Erythroblast (primary cell): ENCODE data around the gene ERO1A.
"Not testable (repeated sequence)": the region's sequence is repeated elsewhere in the genome, so short reads cannot be mapped to it uniquely, and the experiment has no call there.

ENCODE experiments used
- DNase-seq, 2 experiments: peaks; one replicate each; lab custom pipeline; 2025; lab: John Stamatoyannopoulos, UW
- GATA1 ChIP-seq: IDR thresholded peaks from 2 replicates; pipeline ENCODE4 v1.6.1; 2011; ENCODE audit warnings: low read depth, mild to moderate bottlenecking, control low read depth, low read length, moderate library complexity
- POLR2A ChIP-seq: IDR thresholded peaks from 2 replicates; pipeline ENCODE4 v1.6.1; 2011; ENCODE audit warnings: mild to moderate bottlenecking, low read length

The ERO1A gene, protein sequence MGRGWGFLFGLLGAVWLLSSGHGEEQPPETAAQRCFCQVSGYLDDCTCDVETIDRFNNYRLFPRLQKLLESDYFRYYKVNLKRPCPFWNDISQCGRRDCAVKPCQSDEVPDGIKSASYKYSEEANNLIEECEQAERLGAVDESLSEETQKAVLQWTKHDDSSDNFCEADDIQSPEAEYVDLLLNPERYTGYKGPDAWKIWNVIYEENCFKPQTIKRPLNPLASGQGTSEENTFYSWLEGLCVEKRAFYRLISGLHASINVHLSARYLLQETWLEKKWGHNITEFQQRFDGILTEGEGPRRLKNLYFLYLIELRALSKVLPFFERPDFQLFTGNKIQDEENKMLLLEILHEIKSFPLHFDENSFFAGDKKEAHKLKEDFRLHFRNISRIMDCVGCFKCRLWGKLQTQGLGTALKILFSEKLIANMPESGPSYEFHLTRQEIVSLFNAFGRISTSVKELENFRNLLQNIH

DNA sequence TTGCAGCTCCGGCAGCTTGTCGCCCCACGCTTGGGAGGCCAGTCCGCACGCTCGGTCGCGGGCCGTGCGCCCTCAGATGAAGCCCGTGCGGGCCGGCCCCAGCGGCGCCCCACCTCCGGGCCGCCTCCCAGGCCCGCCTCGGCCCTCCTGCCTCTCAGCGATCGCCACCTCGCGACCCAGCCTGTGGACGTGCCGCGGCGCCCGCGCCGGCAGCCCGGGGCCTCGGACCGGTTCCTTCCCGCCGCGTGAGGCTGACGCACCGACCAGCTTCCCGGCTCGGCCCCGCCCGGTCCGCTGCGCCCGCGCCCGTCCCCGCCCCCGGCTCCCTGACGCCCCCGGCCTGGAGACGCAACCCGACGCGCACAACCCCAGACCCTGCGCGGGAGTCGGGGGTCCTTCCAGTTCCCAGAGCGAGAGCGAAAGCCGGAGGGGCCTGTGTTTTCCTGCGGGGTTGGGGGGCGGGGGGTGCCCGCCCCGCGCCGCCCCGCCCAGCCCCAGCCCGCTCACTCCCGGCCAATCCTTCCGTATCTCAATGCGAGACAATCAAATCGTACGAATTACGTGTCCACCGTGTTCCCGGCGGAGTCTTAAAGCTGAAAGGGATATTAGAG lies at the start of gene ERO1A:
TSS of gene ERO1A (minus strand) at position 78 of the 611 bp plus-strand sequence. CDS start at position 1, 77 bp downstream.
- DNase-seq, result peak; percentile 73 to 81
- TF ChIP-seq GATA1 (no peak), POLR2A (peak; percentile 31)

DNA sequence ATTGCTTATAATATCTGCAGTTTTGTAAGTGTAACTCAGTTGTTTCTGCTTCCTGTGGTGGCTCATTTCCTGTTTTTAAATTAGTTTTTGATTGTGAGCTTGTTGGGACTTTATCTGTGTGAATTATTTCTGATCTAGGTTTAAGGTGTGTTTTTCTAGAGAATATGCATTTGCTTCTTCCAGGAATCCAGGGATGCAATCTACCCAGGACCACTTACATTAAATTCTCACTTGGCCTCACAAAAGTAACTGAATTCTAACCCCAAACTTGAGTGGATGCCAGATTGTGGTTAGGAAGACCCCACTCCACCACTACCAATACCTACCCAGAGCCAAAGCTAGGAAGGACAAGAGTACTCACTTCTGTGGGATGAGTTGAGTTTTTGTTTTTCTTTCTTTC lies 46.5 kb upstream of the ERO1A start:
- no peak for DNase-seq
- TF ChIP-seq POLR2A, result no peak
- no peak for TF ChIP-seq GATA1

DNA sequence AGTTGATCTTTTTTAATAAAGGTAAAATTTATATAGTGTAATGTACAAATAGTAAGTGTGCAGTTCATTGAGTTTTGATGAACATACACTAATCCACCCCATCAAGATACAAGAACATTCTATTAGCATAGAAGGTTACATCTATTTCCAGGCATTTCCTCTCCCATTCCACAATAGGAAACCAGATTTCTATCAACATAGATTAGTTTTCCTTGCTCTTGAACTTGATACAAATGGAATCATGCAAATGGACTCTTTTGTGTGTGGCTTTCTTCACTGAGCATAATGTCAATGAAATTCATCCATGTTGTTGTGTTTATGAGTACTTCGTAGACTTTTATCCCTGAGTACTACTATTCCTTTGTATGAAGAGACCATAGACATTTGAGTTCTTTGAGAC lies 45.4 kb upstream of the ERO1A start:
- TF ChIP-seq POLR2A (no peak), GATA1 (no peak)
- DNase-seq, result no peak

DNA sequence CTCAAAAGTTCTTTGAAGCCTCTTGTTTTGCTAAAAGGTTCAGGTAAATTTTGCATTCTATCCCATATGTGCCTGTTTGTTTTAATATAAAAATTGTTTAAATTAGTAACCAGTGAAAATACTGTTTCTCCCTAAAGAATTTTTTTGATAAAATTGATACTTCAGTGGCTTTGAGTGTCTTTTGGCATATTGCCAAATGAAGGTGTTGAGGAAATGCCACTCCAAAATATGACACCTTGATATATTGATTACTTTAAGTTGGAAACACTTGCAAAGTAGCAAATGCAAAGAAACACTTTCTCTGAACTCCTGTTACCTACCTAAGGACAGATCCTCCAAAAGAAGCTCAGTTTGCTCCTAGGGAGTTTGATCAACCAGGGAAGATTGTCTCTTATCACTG lies 43.1 kb upstream of the ERO1A start:
- TF ChIP-seq POLR2A (no peak), GATA1 (no peak)
- DNase-seq, result peak; percentile 37 to 41

DNA sequence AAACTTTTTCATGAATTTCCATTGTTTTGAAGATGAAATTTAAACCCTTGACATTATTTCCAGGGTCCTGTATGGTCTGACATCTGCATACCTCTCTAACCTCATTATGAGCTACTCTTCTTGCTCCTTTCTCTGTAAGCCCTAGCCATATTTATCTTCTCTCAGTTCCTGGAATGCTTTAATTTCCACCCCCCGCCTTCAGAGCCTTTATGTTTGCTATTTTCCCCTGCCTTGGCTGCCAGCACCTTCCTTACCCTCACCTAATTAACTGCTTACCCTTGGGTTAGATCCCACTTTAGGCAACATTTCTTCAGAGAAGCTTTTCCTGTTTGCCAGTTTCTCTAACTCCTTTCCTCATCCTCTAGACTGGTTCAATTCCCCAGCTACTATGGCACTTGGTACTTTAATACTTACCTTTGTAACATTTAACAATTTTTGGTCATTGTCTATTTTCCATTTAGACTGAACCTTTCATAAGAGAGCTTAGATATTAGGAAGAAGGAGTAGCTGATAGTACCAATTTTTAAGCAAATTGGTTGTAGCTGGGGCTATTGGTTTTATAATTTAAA lies 40.6 kb upstream of the ERO1A start:
- DNase-seq, result peak in 1 of 2 experiments; percentile 24
- TF ChIP-seq GATA1 (no peak), POLR2A (no peak)

DNA sequence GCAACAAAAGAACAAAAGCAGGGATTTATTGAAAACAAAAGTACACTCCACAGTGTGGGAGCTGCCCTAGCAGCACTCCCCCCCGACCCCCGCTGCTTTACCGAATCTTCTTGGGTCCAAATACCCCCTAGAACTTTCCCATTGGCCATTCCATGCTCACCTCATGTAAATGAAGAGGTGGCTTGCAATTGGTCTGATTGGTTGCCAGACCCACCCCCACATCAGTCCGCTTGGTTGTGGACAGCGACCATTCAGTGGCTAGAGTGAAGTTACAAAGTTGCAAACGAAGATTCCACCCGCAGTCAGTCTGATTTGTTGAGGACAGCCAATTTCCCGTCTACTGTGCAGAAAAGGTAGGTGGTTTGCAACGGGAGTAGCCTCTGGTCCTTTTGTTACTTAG lies 38.5 kb upstream of the ERO1A start:
- DNase-seq, result no peak

DNA sequence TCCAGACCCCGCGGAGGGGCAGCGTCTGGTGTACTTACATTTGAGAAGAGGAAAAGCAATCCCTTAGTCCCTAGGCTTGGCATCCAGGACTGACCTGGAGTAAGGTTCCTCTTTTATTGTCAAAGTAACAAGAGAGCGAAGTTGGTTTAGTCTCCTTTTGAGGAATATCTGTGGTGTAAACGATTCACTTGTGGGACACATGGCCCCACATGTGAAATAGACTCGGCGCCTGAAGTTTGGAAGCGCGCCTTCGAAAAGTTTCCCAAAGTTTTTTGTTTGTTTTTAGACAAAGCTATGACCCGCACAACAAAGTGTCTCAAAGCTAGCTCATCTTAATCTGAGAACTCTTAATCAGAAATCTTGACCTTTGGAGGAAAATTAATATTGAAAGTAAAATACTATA lies 35.4 kb upstream of the ERO1A start:
- DNase-seq, result no peak
- TF ChIP-seq POLR2A (no peak), GATA1 (no peak)

More for the DNA sequence above, 38.5 kb upstream of the ERO1A start:
- TF ChIP-seq POLR2A (no peak), GATA1 (no peak)

DNA sequence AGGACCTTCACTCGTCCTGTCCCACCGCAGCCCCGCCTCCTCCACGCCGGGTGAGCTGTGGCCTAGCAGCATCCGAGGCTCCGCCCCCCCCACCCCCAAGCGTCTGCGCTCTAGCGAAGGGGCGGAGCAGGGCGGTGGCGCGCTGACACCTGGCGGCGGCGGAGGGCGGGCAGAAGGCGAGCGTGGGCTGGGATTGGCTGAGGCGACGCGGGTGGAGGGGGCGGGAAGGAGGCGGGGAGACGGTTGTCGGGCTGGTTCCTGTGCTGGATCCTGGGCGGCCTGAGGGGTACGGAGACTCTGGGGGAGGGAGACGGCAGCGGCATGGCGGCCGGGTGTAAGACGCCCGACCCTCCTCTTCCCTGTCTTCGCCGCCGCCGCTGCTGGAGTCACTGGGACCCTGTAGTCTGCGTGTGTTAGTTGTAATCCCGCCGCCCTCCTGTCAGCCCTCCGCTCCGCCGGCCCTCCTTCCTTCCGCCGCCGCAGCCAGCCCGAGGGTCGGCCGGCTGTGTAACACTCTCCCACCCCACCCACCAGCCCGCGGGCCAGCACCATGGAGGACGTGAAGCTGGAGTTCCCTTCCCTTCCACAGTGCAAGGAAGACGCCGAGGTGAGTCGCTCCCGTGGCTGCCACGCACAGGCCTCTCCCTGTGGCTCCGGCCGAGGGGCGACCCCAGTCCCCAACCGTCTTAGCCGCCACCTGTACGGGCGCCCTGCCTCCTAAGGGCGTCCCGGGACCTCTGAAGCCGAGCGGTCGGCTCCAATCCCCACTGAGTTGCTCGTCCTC lies 34.8 kb upstream of the ERO1A start, which contains the start of gene STYX:
TSS of gene STYX (plus strand) at position 242 of the 784 bp plus-strand sequence. CDS start at position 551, 309 bp downstream.
- peak; percentile 97 to 99 for DNase-seq

DNA sequence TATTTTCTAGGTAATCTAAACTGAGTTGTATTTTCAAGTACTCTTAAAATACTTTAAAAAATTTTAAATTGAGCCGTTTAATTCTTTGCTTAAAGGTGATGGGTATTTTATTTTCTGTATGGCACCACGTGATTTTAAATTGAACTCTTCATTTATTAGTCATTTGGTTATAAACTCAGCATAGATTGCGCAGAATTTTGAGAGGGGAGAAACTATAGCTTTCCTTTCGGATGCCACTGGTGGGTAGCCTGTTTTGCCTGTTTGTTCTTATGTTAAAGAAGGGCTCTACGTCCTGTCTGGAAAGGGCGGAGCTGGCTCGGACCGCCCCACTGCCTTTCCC lies 34.2 kb upstream of the ERO1A start:
- TF ChIP-seq GATA1, result no peak
- no peak for TF ChIP-seq POLR2A
- no peak for DNase-seq

More for the DNA sequence above, 34.8 kb upstream of the ERO1A start, which contains the start of gene STYX:
- TF ChIP-seq GATA1, result no peak
- TF ChIP-seq POLR2A, result peak; percentile 79

DNA sequence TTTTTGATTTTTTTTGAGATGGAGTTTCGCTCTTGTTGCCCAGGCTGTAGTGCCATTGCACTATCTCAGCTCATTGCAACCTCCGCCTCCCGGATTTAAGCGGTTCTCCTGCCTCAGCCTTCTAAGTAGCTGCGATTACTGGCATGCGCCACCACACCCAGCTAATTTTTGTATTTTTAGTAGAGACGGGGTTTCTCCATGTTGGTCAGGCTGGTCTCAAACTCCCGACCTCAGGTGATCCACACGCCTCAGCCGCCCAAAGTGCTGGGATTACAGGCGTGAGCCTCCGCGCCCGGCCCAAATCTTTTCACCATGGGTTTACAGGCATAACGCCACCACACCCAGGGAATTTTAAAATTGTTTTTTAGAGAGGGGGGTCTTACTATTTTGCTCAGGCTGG lies 33.7 kb upstream of the ERO1A start:
- not testable (repeated sequence) for DNase-seq

DNA sequence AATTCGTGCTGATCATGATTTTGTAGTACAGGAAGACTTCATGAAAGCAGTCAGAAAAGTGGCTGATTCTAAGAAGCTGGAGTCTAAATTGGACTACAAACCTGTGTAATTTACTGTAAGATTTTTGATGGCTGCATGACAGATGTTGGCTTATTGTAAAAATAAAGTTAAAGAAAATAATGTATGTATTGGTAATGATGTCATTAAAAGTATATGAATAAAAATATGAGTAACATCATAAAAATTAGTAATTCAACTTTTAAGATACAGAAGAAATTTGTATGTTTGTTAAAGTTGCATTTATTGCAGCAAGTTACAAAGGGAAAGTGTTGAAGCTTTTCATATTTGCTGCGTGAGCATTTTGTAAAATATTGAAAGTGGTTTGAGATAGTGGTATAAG lies 32.2 kb upstream of the ERO1A start:
- not testable (repeated sequence) for DNase-seq

DNA sequence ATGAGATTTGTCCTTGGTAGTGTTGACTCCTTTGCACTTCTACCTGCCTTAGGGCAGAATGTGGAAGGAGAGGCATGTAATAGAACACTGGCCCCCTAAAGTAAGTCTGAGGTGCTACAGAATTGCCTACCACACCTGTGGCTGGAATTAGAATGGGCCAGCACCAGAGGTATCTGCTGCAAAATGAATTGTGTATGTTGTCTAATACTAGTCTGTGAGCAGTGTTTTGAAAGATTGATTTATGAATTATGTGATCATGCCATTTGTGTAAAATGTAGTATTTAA lies 28.9 kb upstream of the ERO1A start:
- TF ChIP-seq POLR2A (no peak), GATA1 (no peak)
- DNase-seq, result no peak

DNA sequence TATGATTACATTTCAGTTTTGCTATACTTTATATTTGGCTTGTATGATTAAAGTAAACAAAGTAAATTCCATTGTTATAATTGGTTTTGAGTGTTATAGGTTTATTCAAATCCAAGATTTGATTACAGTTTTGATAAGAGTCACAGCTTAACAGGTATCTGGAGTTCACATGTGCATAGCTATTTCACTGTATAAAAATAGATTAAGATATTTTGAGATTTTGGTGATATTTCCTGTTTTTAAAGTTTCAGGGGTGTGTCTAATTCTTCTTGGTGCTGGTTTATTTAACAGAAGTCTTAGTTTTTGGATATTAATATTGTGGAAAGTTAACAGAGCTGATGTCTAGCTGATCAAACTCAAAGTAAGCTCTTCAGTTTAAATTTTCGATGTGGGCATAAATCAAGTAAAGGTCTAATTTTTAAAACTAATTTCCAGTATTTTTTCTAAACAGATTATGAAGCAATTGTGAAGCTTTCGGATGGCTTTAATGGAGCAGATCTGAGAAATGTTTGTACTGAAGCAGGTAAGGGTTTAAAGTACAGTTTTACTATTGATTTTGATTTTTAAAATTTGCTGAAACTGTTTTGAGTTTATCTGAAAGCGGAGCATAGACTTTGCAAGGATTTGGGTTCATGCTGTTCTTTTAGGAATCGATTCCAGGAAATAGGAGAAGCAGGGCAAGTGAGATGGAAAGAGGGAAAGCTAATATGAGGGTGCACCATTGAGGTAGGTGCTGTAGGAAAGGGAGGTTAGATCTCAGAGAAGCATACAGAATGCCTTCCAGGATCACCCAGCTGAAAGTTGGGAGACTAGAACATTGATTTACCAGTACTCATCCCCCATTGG lies 28.4 kb upstream of the ERO1A start:
- DNase-seq, result no peak
- TF ChIP-seq GATA1 (no peak), POLR2A (no peak)

DNA sequence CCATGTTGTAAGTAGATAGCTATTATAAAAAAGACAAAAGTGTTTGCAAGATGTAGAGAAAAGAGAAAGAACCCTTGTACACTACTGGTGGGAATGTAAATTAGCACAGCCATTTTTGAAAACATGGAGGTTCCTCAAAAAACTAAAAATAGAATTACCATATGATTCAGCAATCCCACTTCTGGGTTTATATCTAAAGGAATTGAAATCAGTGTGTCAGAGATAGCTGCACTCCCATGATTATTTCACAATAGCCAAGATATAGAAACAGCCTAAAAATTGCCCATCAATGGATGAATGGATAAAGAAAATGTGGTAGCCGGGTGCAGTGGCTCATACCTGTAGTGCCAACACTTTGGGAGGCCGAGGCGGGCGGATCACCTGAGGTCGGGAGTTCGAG lies 20.8 kb upstream of the ERO1A start:
- DNase-seq, result no peak
- TF ChIP-seq GATA1 (no peak), POLR2A (no peak)
